ENCODE data around the gene RYR3.

The RYR3 gene

DNA sequence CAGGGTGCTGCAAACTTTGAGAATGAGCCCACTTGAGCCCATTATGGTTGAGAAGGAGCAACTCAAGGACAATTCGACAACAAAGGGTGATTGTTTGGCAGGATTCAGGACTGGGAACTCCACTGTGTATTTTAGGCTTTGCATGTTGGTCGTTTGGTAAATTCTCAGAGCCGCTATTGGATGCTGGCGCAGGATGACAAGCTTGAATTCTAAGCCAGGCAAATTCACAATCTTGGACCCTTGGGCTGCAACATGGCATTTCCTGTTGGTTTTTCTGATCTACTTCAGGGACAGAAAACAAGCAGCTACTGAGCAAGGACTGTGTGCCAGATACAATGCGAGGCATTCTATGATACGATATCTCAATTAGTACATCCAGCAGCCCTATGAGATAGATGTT lies 82.8 kb downstream of the RYR3 start:
- DNase-seq = no peak

GRCh38 chr15:33395321-33395720 lies 84.6 kb downstream of the RYR3 start:
- DNase-seq = no peak

- DNase-seq = no peak
Observed at GRCh38 chr15:33395846-33396245, 85.1 kb downstream of the RYR3 start.

- no peak for DNase-seq
Observed at GRCh38 chr15:33396475-33396874, 85.7 kb downstream of the RYR3 start.

DNA sequence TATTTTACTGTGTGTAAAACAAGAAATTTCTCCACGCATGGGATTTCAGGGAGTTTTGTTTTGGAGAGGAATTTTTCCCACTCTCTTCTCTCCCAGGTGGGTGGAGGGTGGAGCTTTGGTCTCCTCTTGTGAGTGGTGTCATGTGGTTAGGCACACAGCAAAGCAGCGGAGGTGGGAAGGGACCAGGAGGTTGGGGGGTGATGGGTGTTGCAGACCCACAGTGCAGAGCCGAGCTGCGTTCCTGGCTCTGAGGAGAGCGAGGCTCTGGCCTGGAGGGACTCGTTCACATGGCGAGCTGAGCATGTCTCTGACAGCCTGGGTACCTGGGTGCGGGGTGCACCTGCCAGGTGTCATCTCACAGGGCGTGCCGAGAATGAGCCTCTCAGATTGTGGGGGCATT lies 87.8 kb downstream of the RYR3 start:
- DNase-seq = no peak

DNA sequence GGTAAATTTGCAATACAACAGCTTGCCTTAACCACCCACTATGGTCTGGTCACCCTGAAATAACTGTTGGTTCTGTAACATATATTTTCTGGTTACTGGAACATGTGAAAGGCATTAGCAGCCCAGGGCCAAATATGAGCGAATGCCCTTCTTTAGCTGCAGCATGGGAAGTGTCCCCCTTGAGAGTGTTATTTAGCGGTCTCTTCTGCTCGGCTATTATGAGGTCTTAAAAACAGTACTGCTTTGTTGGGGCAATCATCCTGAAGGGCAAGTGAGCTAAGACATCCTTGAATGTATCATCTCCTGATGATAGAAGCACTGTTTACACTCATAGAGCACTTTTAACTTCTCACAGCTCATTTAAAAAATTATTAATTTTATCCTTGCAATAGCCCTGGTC lies 90.2 kb downstream of the RYR3 start:
- no peak for DNase-seq

- DNase-seq = no peak
Observed at GRCh38 chr15:33402600-33402999, 91.8 kb downstream of the RYR3 start.

GRCh38 chr15:33405096-33405495 lies 94.3 kb downstream of the RYR3 start:
- DNase-seq = no peak

- no peak for DNase-seq
Observed at GRCh38 chr15:33411596-33412540, 101.1 kb downstream of the RYR3 start.

DNA sequence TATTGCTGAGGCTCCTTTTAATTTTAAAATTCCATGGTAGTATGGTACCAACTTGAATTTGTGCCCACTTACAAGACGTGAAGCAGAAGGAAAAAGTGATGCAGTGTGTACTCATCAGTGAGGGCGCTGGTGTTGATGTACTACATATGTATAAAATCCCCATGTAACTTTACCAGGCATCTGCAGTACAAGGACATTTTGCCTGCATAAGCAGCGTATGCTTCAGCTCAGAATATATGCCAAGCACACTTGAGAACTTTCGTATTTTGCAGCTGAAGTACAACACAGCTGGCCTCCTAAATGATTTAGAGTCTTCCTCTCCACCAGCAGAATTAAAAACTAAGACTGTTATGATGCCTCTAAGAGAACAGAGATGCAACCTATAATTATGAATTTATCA lies 108.9 kb downstream of the RYR3 start:
- no peak for DNase-seq

- no peak for DNase-seq
Observed at GRCh38 chr15:33424025-33424424, 113.3 kb downstream of the RYR3 start.

DNA sequence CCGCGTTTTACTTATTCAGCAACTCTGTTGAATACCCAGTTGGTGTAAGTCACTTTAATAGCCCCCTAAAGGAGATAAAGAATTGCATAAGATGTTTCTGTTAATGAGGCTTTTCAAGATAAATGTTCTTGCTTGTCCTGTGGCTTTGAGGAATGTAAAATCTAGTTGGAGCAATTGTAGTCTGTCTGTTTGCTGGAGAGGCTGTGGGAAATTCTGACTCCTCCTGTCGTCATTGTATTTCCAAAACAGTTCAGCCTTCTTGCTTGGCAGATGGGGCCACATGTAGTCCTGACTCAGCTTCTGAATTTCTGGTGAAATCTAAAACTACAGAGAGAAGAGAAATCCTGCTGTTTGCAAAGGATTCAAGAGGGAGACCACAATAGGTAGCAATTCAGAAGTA lies 114.4 kb downstream of the RYR3 start:
- DNase-seq = no peak

GRCh38 chr15:33430577-33430976 lies 119.8 kb downstream of the RYR3 start:
- no peak for DNase-seq

- DNase-seq = no peak
Observed at GRCh38 chr15:33433821-33434220, 123.1 kb downstream of the RYR3 start.

GRCh38 chr15:33438396-33438795 lies 127.6 kb downstream of the RYR3 start:
- no peak for DNase-seq

- no peak for DNase-seq
Observed at GRCh38 chr15:33440900-33441299, 130.1 kb downstream of the RYR3 start.

DNA sequence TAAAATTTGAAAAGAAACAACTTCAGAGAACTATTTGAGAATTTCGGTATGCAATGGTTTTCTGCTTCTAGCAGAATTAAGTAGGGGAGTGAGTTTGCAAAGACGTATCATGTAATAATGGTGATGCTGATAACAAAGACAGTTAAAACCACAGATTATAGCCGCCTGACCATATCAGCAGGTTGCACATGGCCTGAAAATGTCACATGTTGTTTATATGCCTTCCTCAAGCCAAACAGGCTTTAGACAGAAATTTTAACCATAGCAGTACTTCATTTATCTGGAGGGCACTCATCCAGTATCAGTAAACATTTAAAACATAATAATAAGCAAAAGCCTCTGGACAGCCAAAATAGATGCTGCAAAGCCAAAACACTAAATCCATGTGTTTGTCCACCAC lies 131.7 kb downstream of the RYR3 start:
- DNase-seq = no peak

DNA sequence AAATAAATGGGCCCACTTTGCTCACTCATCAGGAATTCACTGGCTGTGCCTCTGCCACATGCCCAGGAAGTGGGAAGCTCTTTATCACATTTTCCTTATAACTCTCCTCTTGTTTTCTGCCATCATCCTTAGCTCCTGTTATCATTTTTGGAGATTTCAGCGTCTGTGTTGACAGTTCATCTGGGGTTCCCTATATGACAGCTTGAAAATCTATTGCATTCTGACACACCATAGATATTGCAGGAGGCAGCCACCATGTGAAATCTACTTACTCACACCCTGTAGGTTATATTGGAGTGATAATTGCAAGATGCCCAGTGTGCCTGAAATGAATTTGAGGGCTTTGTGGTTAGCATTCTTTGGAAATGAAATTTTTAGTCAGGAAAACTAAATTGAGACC lies 132.9 kb downstream of the RYR3 start:
- no peak for DNase-seq

DNA sequence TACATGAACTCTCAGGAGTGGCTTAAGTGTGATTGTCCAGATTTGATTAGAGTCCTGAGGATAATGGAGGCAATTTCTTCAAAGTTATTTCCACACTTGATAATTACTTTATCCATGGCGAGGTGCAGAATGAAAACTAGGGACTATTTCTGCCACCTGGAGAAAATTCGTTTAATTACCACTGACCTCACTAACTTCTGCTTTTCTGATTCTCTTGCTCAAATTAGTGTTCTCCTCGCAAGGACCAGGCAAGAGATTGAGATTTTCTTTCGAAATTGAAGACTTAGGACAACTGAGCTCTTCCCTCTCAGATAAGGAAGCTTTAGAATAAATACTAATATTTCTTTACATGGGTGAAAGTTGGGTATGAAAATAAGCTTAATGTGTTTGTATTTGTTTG lies 135.2 kb downstream of the RYR3 start:
- no peak for DNase-seq

DNA sequence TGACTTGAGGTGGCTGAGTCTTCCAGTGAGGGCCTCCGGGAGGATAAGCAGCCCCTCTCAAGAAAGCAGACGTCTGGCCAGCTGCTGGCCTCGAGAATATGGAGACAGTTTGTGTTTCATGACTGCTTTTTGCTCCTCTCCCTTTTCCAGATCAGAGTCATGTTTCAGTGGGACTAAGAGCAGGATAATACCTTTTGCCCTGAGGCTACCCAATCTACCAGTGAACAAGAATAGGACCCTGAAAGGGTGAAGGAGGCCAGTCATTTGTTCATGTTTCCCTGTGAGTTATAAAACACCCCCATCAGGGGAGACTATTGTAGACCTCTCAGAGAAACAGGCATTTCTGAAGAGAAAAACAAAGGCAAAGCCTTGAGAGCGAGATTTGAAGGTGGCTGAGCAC lies 137.4 kb downstream of the RYR3 start:
- no peak for DNase-seq

GRCh38 chr15:33448961-33449606 lies 138.3 kb downstream of the RYR3 start:
- DNase-seq = no peak

GRCh38 chr15:33449810-33450209 lies 139.0 kb downstream of the RYR3 start:
- no peak for DNase-seq

DNA sequence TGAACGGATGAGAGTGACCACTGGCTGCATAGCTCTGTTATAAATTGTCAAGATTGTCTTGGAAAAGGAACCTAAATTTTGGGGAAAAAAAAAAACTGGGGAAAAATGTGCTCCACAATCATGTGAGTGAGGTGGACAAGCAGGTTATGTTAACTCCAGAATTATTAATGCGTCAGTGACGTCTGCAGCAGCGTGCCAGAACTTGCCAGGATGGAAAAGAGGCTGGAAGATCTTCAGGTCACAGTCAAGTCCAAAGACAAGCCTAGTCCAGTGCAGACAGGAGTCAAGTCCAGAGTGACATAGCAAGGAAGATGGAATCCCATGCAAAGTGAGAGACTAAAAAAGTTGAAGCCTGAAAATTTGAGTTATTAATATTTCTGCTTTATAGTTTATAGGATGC lies 140.6 kb downstream of the RYR3 start:
- no peak for DNase-seq

DNA sequence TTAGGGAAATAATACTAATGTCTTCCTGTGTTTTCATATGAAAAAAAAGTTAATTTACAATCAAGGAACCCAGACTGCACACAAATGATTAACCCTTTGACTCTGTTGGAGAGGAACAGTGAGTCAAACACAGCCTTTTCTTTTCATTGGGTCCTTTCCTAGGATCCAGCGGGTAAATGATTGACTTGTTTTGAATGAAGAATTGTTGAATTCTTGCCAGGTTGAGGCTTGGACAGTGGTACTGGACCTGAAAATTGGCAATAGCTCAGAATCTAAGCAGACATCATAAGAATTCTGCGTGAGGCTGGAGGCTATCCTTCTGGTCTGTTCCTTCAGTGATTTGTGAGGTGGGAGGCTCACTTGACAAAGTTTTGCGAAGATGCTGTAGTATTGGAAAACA lies 143.0 kb downstream of the RYR3 start:
- no peak for DNase-seq

DNA sequence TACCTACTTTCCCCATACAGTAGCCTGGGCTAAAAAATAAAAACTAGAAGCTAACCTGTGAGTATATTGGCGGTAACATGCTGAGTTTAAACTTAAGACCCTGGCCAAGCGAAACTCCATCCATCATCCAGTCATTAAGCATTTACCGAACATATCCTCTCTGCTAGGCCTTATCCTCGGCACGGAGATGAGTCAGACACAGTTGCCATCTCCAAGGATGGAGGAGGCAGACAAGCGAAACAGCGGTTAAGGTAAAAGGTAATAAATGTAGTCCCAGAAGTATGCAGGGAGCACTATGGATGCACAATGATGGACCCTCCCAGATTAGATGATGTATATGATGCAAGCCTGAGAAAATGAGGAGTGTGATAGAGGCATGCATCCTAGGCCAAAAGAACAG lies 143.6 kb downstream of the RYR3 start:
- no peak for DNase-seq
